Mesendoderm (in vitro differentiated cells): ENCODE measurements around the gene FANCC.

Experiments
- DNase-seq: peaks from one replicate; pipeline ENCODE4 v3.0.0; 2013
- H2AK5ac ChIP-seq: 2 replicates; pipeline ENCODE4 v1.6.1; 2013; ENCODE audit warnings: low read length, inconsistent platforms
- H2BK120ac ChIP-seq: 2 replicates; pipeline ENCODE4 v1.6.1; 2013; ENCODE audit warnings: low read depth, mild to moderate bottlenecking, low read length, moderate library complexity, mixed read lengths
- H2BK15ac ChIP-seq: replicated peaks from 2 replicates; pipeline ENCODE4 v1.6.1; 2013; ENCODE audit warnings: low read depth, mild to moderate bottlenecking, moderate library complexity
- H2BK5ac ChIP-seq: 2 replicates; pipeline ENCODE4 v1.6.1; 2013; ENCODE audit warnings: low read length, inconsistent platforms
- H3K18ac ChIP-seq: 2 replicates; pipeline ENCODE4 v1.6.1; 2013; ENCODE audit warnings: mild to moderate bottlenecking, low read length, mixed read lengths
- H3K23ac ChIP-seq: one replicate; pipeline ENCODE4 v1.6.1; 2013; ENCODE audit warnings: low read length
- H3K27ac ChIP-seq: 2 replicates; pipeline ENCODE4 v1.5.1; 2013; ENCODE audit warnings: low read depth, mild to moderate bottlenecking, inconsistent platforms, low read length, moderate library complexity
- H3K27me3 ChIP-seq: 2 replicates; pipeline ENCODE4 v1.6.1; 2013; ENCODE audit warnings: low read length, control low read depth, mild to moderate bottlenecking, inconsistent platforms; ENCODE audit not compliant: insufficient read depth, poor library complexity
- H3K36me3 ChIP-seq: 2 replicates; pipeline ENCODE4 v1.6.1; 2013; ENCODE audit warnings: low read length, inconsistent platforms; ENCODE audit not compliant: control insufficient read depth, insufficient read depth
- H3K4ac ChIP-seq: one replicate; pipeline ENCODE4 v1.6.1; 2013; ENCODE audit warnings: low read depth, mild to moderate bottlenecking, low read length, moderate library complexity
- H3K4me1 ChIP-seq: 2 replicates; pipeline ENCODE4 v1.6.1; 2013; ENCODE audit warnings: low read depth, low read length, inconsistent platforms; ENCODE audit not compliant: control insufficient read depth
- H3K4me2 ChIP-seq: 2 replicates; pipeline ENCODE4 v1.6.1; 2013; ENCODE audit warnings: low read length
- H3K4me3 ChIP-seq: 2 replicates; pipeline ENCODE4 v1.5.1; 2013; ENCODE audit warnings: mild to moderate bottlenecking, low read length
- H3K56ac ChIP-seq: one replicate; pipeline ENCODE4 v1.6.1; 2013; ENCODE audit warnings: low read length
- H3K79me1 ChIP-seq: 2 replicates; pipeline ENCODE4 v1.6.1; 2013; ENCODE audit warnings: low read length, inconsistent platforms
- H3K79me2 ChIP-seq: 2 replicates; pipeline ENCODE4 v1.6.1; 2013; ENCODE audit warnings: mild to moderate bottlenecking, low read length; ENCODE audit not compliant: control insufficient read depth, insufficient read depth
- H3K9ac ChIP-seq: 2 replicates; pipeline ENCODE4 v1.6.1; 2013; ENCODE audit warnings: low read length, inconsistent platforms
- H4K5ac ChIP-seq: one replicate; pipeline ENCODE4 v1.6.1; 2013; ENCODE audit warnings: low read length
- H4K8ac ChIP-seq: one replicate; pipeline ENCODE4 v1.6.1; 2013; ENCODE audit warnings: low read depth, mild to moderate bottlenecking, control low read depth, low read length, moderate library complexity
- WGBS: extraction: QIAGEN DNeasy Blood & Tissue Kit; methylation state at CpG from one replicate; pipeline ENCODE4 v1.1.7; 2013; ENCODE audit warnings: low lambda C conversion rate, missing lambda C conversion rate; ENCODE audit not compliant: insufficient coverage; ENCODE audit errors: extremely low coverage; 5-methylcytosine and 5-hydroxymethylcytosine counted together

FANCC gene

GRCh38 chr9:95237336-95237735, 80.2 kb downstream of the FANCC start:
- no peak overlapping the region for H3K4ac ChIP-seq
- no peak for DNase-seq
- no peaks in the 10 kb centered on the region for H3K27me3 ChIP-seq
- no peak overlapping the region for H3K18ac ChIP-seq
- no peak overlapping the region for H3K4me3 ChIP-seq
- no peak overlapping the region for H2BK15ac ChIP-seq
- no peak overlapping the region for H3K27ac ChIP-seq
- H4K5ac ChIP-seq = no peak overlapping the region
- H3K79me2 ChIP-seq = no peaks in the 10 kb centered on the region
- H4K8ac ChIP-seq = no peak overlapping the region
- H2AK5ac ChIP-seq = no peak overlapping the region
- no peak overlapping the region for H3K9ac ChIP-seq
- H3K4me1 ChIP-seq = no peaks in the 10 kb centered on the region
- no peak overlapping the region for H2BK5ac ChIP-seq
- no peaks in the 10 kb centered on the region for H3K36me3 ChIP-seq
- no peaks in the 10 kb centered on the region for H3K79me1 ChIP-seq
- no peak overlapping the region for H3K4me2 ChIP-seq
- H3K56ac ChIP-seq = no peak overlapping the region
- H2BK120ac ChIP-seq = no peak overlapping the region
- H3K23ac ChIP-seq = no peak overlapping the region
- no CpG with 5 or more reads among the region's 7 CpGs for WGBS

GRCh38 chr9:95230046-95230445, 87.5 kb downstream of the FANCC start:
- WGBS = no CpG with 5 or more reads among the region's 6 CpGs
- DNase-seq = no peak

GRCh38 chr9:95229230-95229915, 88.1 kb downstream of the FANCC start:
- Histone ChIP-seq H2BK15ac (no peak overlapping the region), H3K56ac (no peak overlapping the region), H3K18ac (no peak overlapping the region), H3K79me1 (no peaks in the 10 kb centered on the region), H3K27me3 (no peaks in the 10 kb centered on the region), H3K4me3 (no peak overlapping the region), H2BK120ac (no peak overlapping the region), H3K36me3 (no peaks in the 10 kb centered on the region), H3K4ac (no peak overlapping the region), H4K8ac (no peak overlapping the region), H3K4me2 (no peak overlapping the region), H4K5ac (no peak overlapping the region), H3K27ac (no peak overlapping the region), H3K23ac (no peak overlapping the region), H3K9ac (no peak overlapping the region), H3K79me2 (no peaks in the 10 kb centered on the region), H3K4me1 (no peaks in the 10 kb centered on the region), H2BK5ac (no peak overlapping the region), H2AK5ac (no peak overlapping the region)
- no peak for DNase-seq
- no CpG with 5 or more reads among the region's 4 CpGs for WGBS

More at GRCh38 chr9:95230046-95230445, 87.5 kb downstream of the FANCC start:
- Histone ChIP-seq H3K9ac (no peak overlapping the region), H2BK120ac (no peak overlapping the region), H3K18ac (no peak overlapping the region), H4K8ac (no peak overlapping the region), H3K4me1 (no peaks in the 10 kb centered on the region), H3K27me3 (no peaks in the 10 kb centered on the region), H3K36me3 (no peaks in the 10 kb centered on the region), H3K27ac (no peak overlapping the region), H3K79me2 (no peaks in the 10 kb centered on the region), H3K4me3 (no peak overlapping the region), H3K79me1 (no peaks in the 10 kb centered on the region), H2BK15ac (no peak overlapping the region), H4K5ac (no peak overlapping the region), H2AK5ac (no peak overlapping the region), H2BK5ac (no peak overlapping the region), H3K23ac (no peak overlapping the region), H3K56ac (no peak overlapping the region), H3K4ac (no peak overlapping the region), H3K4me2 (no peak overlapping the region)

GRCh38 chr9:95226921-95227320, 90.6 kb downstream of the FANCC start:
- WGBS = no CpG with 5 or more reads among the region's 7 CpGs
- no peak overlapping the region for H3K56ac ChIP-seq

GRCh38 chr9:95225726-95226106, 91.8 kb downstream of the FANCC start:
- Histone ChIP-seq H3K4me1 (no peaks in the 10 kb centered on the region), H3K4me2 (no peak overlapping the region), H4K5ac (no peak overlapping the region), H4K8ac (no peak overlapping the region), H3K27ac (no peak overlapping the region), H3K27me3 (no peaks in the 10 kb centered on the region), H2AK5ac (no peak overlapping the region), H2BK15ac (no peak overlapping the region), H3K79me2 (no peaks in the 10 kb centered on the region), H3K23ac (no peak overlapping the region), H3K4me3 (no peak overlapping the region), H3K36me3 (no peaks in the 10 kb centered on the region), H3K9ac (no peak overlapping the region), H3K79me1 (no peaks in the 10 kb centered on the region), H3K18ac (no peak overlapping the region), H2BK5ac (no peak overlapping the region), H3K56ac (no peak overlapping the region), H3K4ac (no peak overlapping the region), H2BK120ac (no peak overlapping the region)
- DNase-seq = no peak

More at GRCh38 chr9:95226921-95227320, 90.6 kb downstream of the FANCC start:
- H2BK120ac ChIP-seq = no peak overlapping the region
- no peaks in the 10 kb centered on the region for H3K4me1 ChIP-seq
- no peak overlapping the region for H2BK5ac ChIP-seq
- no peak overlapping the region for H3K4ac ChIP-seq
- H3K79me2 ChIP-seq = no peaks in the 10 kb centered on the region
- H4K5ac ChIP-seq = no peak overlapping the region
- H3K4me3 ChIP-seq = no peak overlapping the region
- no peak overlapping the region for H3K18ac ChIP-seq
- no peaks in the 10 kb centered on the region for H3K79me1 ChIP-seq
- no peaks in the 10 kb centered on the region for H3K27me3 ChIP-seq
- no peaks in the 10 kb centered on the region for H3K36me3 ChIP-seq
- no peak overlapping the region for H3K9ac ChIP-seq
- no peak overlapping the region for H2BK15ac ChIP-seq
- no peak overlapping the region for H4K8ac ChIP-seq
- no peak overlapping the region for H2AK5ac ChIP-seq
- DNase-seq = peak; percentile 46
- H3K23ac ChIP-seq = no peak overlapping the region
- H3K4me2 ChIP-seq = no peak overlapping the region
- no peak overlapping the region for H3K27ac ChIP-seq

GRCh38 chr9:95225076-95225725, 92.3 kb downstream of the FANCC start:
- Histone ChIP-seq H3K4me1 (no peaks in the 10 kb centered on the region), H3K79me1 (no peaks in the 10 kb centered on the region), H3K18ac (no peak overlapping the region), H3K4me2 (no peak overlapping the region), H3K27ac (no peak overlapping the region), H2BK120ac (no peak overlapping the region), H3K4me3 (no peak overlapping the region), H4K5ac (no peak overlapping the region), H3K56ac (no peak overlapping the region), H3K27me3 (no peaks in the 10 kb centered on the region), H2AK5ac (no peak overlapping the region), H4K8ac (no peak overlapping the region), H3K36me3 (no peaks in the 10 kb centered on the region), H3K79me2 (no peaks in the 10 kb centered on the region), H3K23ac (no peak overlapping the region), H3K4ac (no peak overlapping the region), H2BK5ac (no peak overlapping the region), H3K9ac (no peak overlapping the region), H2BK15ac (no peak overlapping the region)
- no CpG with 5 or more reads among the region's 5 CpGs for WGBS
- no peak for DNase-seq
